GM12864 (cell line): ENCODE results near the gene ROBO3.

Source experiments
- DNase-seq: peaks from one replicate; pipeline ENCODE4 v3.0.0-alpha.2; 2011; ENCODE audit warnings: low read depth
- H3K4me3 ChIP-seq: 2 replicates; pipeline ENCODE4 v1.5.1; 2011; ENCODE audit warnings: mild to moderate bottlenecking, low read depth, low read length, control low read depth
- TF ChIP-seq, protein P1 (sequence below): IDR thresholded peaks from 2 replicates; pipeline ENCODE4 v1.5.1; 2011; ENCODE audit warnings: low read depth, mild to moderate bottlenecking, moderate library complexity, low read length, control low read depth, inconsistent platforms; ENCODE audit errors: missing control alignments

Gene ROBO3

DNA sequence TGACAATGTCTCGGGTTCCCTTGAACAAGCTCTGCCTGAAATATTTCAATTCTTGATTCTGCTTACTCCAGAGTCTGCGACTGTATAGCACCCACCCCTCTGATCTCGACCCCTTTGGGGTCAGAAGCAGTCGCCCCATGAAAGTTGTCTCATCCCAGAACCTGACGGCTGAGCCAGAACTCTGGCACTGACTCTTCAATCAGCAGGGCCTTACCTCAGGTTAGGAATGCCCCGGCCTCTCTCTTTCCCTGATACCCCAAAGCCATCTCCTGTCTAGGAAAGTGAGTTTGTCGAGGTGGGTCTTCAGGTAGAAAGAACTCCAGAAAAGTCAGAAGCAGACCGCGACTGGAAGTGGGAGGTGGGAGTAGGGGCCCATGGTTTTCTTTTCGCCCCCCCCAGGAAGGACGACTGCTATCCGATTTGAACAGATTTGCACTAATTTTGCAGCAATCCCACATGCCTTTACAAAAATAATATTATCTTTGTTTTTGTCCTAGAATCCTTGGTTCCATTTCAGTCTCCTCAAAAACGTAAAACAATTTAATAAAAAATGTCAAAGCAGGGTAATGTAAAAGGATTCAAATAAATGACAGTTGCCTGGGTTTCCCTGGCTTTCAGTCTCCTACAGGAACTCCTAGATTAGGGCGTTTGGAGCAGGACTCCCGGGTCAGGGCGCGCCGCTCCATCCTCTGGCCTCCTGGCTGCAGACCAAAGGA, 898 bp upstream of the ROBO3 start:
- no peak overlapping the region for H3K4me3 ChIP-seq
- TF ChIP-seq, protein P1, sequence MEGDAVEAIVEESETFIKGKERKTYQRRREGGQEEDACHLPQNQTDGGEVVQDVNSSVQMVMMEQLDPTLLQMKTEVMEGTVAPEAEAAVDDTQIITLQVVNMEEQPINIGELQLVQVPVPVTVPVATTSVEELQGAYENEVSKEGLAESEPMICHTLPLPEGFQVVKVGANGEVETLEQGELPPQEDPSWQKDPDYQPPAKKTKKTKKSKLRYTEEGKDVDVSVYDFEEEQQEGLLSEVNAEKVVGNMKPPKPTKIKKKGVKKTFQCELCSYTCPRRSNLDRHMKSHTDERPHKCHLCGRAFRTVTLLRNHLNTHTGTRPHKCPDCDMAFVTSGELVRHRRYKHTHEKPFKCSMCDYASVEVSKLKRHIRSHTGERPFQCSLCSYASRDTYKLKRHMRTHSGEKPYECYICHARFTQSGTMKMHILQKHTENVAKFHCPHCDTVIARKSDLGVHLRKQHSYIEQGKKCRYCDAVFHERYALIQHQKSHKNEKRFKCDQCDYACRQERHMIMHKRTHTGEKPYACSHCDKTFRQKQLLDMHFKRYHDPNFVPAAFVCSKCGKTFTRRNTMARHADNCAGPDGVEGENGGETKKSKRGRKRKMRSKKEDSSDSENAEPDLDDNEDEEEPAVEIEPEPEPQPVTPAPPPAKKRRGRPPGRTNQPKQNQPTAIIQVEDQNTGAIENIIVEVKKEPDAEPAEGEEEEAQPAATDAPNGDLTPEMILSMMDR: no peak
- no peak for DNase-seq

DNA sequence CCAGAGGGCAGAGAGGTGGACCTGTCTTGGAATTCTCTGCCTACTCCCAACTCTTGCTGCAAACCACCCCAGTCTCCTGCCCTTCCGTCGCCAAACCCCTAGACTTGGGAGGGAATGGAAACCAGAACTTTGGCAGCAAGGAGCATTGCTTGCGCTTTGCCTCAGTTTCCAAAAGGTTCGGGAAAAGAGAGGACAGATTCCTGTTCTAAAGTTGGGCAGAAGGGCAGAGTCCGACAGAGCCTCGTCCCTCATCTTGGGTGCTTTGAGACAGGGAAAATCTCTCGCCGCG, 396 bp upstream of the ROBO3 start:
- TF ChIP-seq, protein P1: no peak
- no peak overlapping the region for H3K4me3 ChIP-seq
- no peak for DNase-seq

DNA sequence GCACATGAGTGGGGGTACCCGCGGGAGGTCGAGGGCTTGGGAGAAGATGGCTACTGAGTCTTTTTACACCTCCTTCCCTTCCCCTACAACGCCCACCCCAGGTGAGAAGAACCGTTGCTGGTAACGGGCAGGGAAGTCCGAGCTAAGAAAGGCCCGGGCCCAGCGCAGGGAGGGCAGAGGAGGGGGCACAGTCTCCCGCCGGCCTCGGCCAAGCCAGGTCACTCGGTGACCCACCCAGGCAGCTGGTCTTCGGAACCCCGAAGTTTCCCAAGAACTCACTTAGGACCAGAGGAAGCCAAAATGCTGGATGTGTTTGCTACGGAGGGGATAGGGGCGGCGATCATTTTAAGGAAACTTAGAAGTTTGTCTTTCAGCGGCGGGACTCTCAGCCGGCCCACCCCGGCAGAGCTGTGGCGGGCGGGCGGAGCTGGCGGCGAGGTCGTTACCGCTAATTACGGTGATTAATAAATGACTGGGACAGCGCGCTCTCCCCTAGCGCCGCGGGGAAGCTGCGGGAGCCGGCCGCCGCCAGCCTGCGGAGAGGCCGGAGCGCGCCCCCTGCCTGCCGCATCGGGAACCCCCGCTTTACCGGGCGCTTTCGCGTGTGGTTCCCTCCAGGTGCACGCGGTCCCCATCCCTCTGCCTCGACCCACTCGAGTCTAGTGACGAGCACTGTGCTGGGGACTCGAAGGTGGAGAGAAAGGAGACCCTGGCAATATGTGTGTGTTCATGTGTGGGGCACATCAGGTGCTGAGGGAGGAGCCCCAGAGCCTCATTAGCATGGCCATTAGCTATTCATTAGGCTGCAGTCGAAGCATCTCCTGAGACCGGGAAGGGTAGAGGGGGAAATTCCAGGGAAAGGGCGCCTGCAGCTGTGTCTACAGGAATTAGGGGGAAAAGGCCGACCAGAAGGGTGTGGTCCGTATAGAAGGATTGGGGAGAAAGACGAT, 945 bp downstream of the ROBO3 start:
- no peak for DNase-seq
- no peak overlapping the region for H3K4me3 ChIP-seq

DNA sequence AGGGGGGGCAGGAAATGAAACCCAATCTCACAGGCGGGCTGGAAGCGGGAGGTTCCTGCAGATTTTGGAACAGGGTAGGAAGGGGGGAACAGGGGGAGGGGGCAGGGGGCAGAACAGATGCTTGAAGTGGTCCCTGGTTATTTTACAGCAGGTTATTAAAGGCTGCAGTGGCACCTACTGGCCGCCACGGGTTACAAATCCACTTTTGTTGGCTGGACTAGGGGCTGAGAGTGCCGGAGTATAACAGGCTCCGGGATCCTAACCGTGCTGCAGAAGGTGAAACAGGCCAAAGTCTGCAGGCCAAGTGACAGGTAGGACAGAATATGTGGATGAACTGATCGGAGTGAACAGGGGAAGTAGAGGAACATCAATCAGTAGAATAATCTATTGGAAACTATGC, 2.5 kb downstream of the ROBO3 start:
- DNase-seq: no peak
- H3K4me3 ChIP-seq: no peak overlapping the region

More for the DNA sequence above, 945 bp downstream of the ROBO3 start:
- TF ChIP-seq, protein P1: peak; percentile 62

DNA sequence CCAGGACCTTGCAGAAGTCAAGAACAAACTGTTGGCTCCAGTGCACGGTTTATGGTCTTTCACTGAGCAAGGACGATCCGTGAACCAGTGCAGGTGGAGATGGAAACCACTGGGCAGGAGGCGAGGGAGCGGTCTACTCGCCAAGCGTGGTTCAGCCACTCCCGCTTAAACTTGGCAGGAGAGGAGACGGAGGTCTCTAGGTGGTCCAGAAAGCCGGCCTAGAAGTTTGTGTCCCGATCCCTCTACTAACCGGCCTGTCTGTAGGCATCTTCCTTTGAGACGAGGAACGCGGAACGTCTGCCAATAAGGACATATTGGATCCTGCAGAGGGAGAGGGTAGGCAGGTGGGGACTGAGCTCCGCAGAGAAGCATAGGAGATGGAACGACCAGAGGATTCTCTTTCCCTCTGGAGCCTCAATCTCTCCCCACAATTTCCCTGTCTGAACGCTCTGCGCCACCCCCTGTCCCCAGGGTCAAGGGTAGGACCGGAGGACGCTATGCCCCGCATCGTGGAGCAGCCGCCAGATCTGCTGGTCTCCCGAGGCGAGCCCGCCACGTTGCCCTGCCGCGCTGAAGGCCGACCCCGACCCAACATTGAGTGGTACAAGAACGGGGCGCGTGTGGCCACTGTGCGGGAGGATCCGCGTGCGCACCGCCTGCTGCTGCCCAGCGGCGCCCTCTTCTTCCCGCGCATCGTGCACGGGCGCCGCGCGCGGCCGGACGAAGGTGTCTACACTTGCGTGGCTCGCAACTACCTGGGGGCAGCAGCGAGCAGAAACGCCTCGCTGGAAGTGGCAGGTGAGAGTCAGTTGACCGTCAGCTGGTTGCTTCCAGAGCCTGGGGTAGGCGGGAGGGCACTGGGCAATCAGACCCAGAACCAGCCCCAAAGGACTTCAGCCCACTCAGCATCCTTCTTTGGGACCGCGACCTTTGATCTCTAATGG, 3.4 kb downstream of the ROBO3 start:
- DNase-seq: no peak
- no peak overlapping the region for H3K4me3 ChIP-seq
- TF ChIP-seq, protein P1: no peak

More for the DNA sequence above, 2.5 kb downstream of the ROBO3 start:
- TF ChIP-seq, protein P1: peak; percentile 56

DNA sequence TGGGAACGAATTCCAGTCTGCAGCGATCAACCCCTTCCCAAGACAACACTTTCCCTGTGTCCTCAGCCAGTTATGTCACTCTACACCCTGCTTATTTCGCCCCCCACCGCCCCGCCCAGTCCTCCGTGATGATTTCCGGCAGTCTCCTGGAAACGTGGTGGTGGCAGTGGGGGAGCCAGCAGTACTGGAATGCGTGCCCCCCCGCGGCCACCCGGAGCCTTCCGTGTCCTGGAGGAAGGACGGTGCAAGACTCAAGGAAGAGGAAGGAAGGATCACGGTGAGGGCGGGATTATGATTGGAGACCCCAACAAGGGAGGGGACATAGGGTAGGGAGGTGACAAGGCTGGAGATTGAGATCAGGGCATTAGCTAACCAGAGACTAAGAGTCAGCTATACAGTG, 4.1 kb downstream of the ROBO3 start:
- TF ChIP-seq, protein P1: no peak
- no peak for DNase-seq
- H3K4me3 ChIP-seq: no peak overlapping the region
